ENCODE data around the gene STK24. TPM values are rescaled to one million over a fixed set of nuclear protein-coding genes. Genes with fewer than 3 reads are reported as not detected.

The STK24 gene
- total and polyA plus RNA-seq, 2 of the 4 experiments (the other 2 are of a cell fraction): 29.2 to 43.4 TPM

DNA sequence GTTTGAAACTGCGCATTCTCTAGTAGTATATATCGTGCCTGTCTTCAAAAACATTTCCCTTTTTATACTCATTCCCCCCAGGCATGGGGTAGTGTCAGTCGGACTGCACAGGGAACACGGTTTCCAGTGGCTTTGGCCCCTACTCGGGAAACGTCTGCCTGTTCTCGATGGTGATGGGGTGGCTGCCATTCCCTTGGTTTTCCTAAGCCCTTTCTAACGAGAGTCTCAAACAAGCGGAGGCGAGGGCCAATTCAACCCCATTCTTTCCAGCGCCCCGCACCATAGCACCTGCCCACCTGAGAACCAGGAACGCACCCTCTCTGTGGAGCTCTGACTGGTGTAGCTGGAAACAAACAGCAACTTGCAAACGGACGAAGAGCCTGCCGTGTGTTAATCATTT is 127.6 kb downstream of the STK24 start:
- no peak overlapping the region for H2BK120ac ChIP-seq (ENCODE audit: low read depth, low read length)
- no peaks in the 10 kb centered on the region for H3K27me3 ChIP-seq (ENCODE audit: control insufficient read depth, insufficient read depth, low read length)
- H2AK9ac ChIP-seq (replicated peaks; ENCODE audit: low read depth, low read length, poor library complexity): no peak overlapping the region
- H2AK5ac ChIP-seq (ENCODE audit: low read depth, low read length): no peak overlapping the region
- H4K5ac ChIP-seq (ENCODE audit: low read depth, low read length): no peak overlapping the region
- peaks cover 9% of the 10 kb centered on the region for H3K4me1 ChIP-seq (ENCODE audit: control insufficient read depth, insufficient read depth, low read length)
- H2AFZ ChIP-seq (replicated peaks; ENCODE audit: low read length, poor library complexity): no peak overlapping the region
- H2BK20ac ChIP-seq (ENCODE audit: low read depth, low read length): no peak overlapping the region
- H3K9me3 ChIP-seq (ENCODE audit: control insufficient read depth, insufficient read depth, low read length): no peaks in the 10 kb centered on the region
- H2BK5ac ChIP-seq (ENCODE audit: low read depth, low read length, poor library complexity, severe bottlenecking): no peak overlapping the region
- CTCF ChIA-PET: no interaction called here
- WGBS, 2 experiments (ENCODE audit: extremely low coverage in 2 of 2, insufficient read length in 1 of 2): 100% methylated on average over 5 of the region's 16 CpGs; no CpG with 5 or more reads in 1 of the 2 experiments
- H3K9me1 ChIP-seq (ENCODE audit: insufficient read depth, low read length): peaks cover 10% of the 10 kb centered on the region
- no TSS peak for BruUV-seq (replicated peaks)
- no peak overlapping the region for H2BK15ac ChIP-seq (ENCODE audit: low read depth, low read length)
- no peak overlapping the region for H4K8ac ChIP-seq (ENCODE audit: low read depth in 2 of 2, low read length in 2 of 2)
- H3K56ac ChIP-seq (ENCODE audit: extremely low read depth, insufficient read depth, low read length): no peak overlapping the region
- H3K27ac ChIP-seq (ENCODE audit: insufficient read depth, low read length): no peak overlapping the region
- no peak overlapping the region for H4K91ac ChIP-seq (ENCODE audit: insufficient read depth, low read depth, low read length)
- no peak overlapping the region for H3K4ac ChIP-seq (ENCODE audit: low read depth, low read length)
- ATAC-seq (ENCODE audit: low read depth) (no peak), DNase-seq (no peak)
- H3K36me3 ChIP-seq (ENCODE audit: control insufficient read depth, insufficient read depth, low read length): peaks cover 51% of the 10 kb centered on the region
- H3K4me2 ChIP-seq (ENCODE audit: low read depth, low read length): no peak overlapping the region
- TF ChIP-seq CEBPB (IDR thresholded peaks at IDR 0.05; ENCODE audit: low read depth, low read length): no peak
- no peak for TF ChIP-seq NFE2L2 (IDR thresholded peaks at IDR 0.05; ENCODE audit: low read depth, low read length)
- no peak for TF ChIP-seq MXI1 (IDR thresholded peaks at IDR 0.05; ENCODE audit: borderline replicate concordance, low read depth, low read length)
- no peak for TF ChIP-seq MAFK (IDR thresholded peaks at IDR 0.05; ENCODE audit: low read depth, low read length)
- TF ChIP-seq FOS (IDR thresholded peaks at IDR 0.05; ENCODE audit: low read depth, low read length): no peak
- TF ChIP-seq, protein P1, sequence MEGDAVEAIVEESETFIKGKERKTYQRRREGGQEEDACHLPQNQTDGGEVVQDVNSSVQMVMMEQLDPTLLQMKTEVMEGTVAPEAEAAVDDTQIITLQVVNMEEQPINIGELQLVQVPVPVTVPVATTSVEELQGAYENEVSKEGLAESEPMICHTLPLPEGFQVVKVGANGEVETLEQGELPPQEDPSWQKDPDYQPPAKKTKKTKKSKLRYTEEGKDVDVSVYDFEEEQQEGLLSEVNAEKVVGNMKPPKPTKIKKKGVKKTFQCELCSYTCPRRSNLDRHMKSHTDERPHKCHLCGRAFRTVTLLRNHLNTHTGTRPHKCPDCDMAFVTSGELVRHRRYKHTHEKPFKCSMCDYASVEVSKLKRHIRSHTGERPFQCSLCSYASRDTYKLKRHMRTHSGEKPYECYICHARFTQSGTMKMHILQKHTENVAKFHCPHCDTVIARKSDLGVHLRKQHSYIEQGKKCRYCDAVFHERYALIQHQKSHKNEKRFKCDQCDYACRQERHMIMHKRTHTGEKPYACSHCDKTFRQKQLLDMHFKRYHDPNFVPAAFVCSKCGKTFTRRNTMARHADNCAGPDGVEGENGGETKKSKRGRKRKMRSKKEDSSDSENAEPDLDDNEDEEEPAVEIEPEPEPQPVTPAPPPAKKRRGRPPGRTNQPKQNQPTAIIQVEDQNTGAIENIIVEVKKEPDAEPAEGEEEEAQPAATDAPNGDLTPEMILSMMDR (conservative IDR thresholded peaks at IDR 0.05; ENCODE audit: low read depth, low read length): no peak
- no peak for TF ChIP-seq RAD21 (IDR thresholded peaks at IDR 0.05; ENCODE audit: low read length)
- TF ChIP-seq SMC3 (IDR thresholded peaks at IDR 0.05; ENCODE audit: low read depth, low read length): no peak
- TF ChIP-seq POLR2A (IDR thresholded peaks at IDR 0.05; ENCODE audit: low read depth, low read length): no peak
- dilution Hi-C loops (cut with HindIII; ENCODE audit: low sequenced_read_pairs, unreplicated experiment): no loop called here
- in situ Hi-C loops (cut with MboI; ENCODE audit: low sequenced_read_pairs): loop anchor here (5.0 to 25.0 kb wide), 3 partner anchors 208 to 594 kb away; no protein-coding TSS in a partner anchor
- no peak overlapping the region for H3K9ac ChIP-seq (ENCODE audit: low read depth, low read length)
- H4K20me1 ChIP-seq (ENCODE audit: insufficient read depth, low read length): peaks cover 33% of the 10 kb centered on the region
- POLR2A ChIA-PET (ENCODE audit: unreplicated experiment): no interaction called here
- no peak overlapping the region for H3K23ac ChIP-seq (ENCODE audit: low read depth, low read length)
- no peak overlapping the region for H3K14ac ChIP-seq (replicated peaks; ENCODE audit: low read depth, low read length)
- H3K18ac ChIP-seq (ENCODE audit: low read depth, low read length): no peak overlapping the region
- intact Hi-C loops (cut with micrococcal nuclease): loop anchor here (10.0 kb wide), 1 partner anchor 594 kb away; no protein-coding TSS in a partner anchor
- H3K4me3 ChIP-seq (ENCODE audit: insufficient read depth, low read depth, low read length): no peak overlapping the region
- peaks cover 9 to 66% of the 10 kb centered on the region in 2 experiments; a peak in 3 of 4 replicates for H3K79me1 ChIP-seq (ENCODE audit: low read depth in 1 of 2, low read length in 2 of 2)
